Endodermal cell (in vitro differentiated cells): ENCODE results near the gene SENP7. TPM values are rescaled to one million over a fixed set of nuclear protein-coding genes. Genes with fewer than 3 reads are reported as not detected.
"Not testable (repeated sequence)": the region's sequence is repeated elsewhere in the genome, so short reads cannot be mapped to it uniquely, and the experiment has no call there.

Experiments used
- DNase-seq: peaks from one replicate; pipeline ENCODE4 v3.0.0-alpha.2; 2017
- H3K27ac ChIP-seq: 2 replicates; pipeline ENCODE4 v1.5.1; 2013; ENCODE audit warnings: mild to moderate bottlenecking, low read depth, low read length, moderate library complexity
- H3K27me3 ChIP-seq: 2 replicates; pipeline ENCODE4 v1.6.1; 2013; ENCODE audit warnings: mild to moderate bottlenecking, low read length, moderate library complexity; ENCODE audit not compliant: insufficient read depth, control insufficient read depth, poor library complexity, severe bottlenecking
- H3K36me3 ChIP-seq: 2 replicates; pipeline ENCODE4 v1.7.0; 2013; ENCODE audit warnings: mild to moderate bottlenecking, low read length, moderate library complexity; ENCODE audit not compliant: control insufficient read depth, insufficient read depth
- H3K4me1 ChIP-seq: one replicate; pipeline ENCODE4 v1.7.0; 2013; ENCODE audit warnings: low read length; ENCODE audit not compliant: control insufficient read depth, insufficient read depth
- H3K4me3 ChIP-seq: 2 replicates; pipeline ENCODE4 v1.5.1; 2013; ENCODE audit warnings: mild to moderate bottlenecking, low read length, moderate library complexity
- H3K9ac ChIP-seq: 2 replicates; pipeline ENCODE4 v1.6.1; 2013; ENCODE audit warnings: mild to moderate bottlenecking, low read length, moderate library complexity; ENCODE audit not compliant: poor library complexity, severe bottlenecking; ENCODE audit errors: extremely low read depth
- H3K9me3 ChIP-seq: 2 replicates; pipeline ENCODE4 v1.6.1; 2013; ENCODE audit warnings: mild to moderate bottlenecking, low read length, moderate library complexity; ENCODE audit not compliant: control insufficient read depth
- H3K27ac Mint-ChIP-seq: 2 replicates; pipeline ENCODE4 v1.8.0; 2020; ENCODE audit warnings: mixed read lengths
- H3K27me3 Mint-ChIP-seq: 2 replicates; pipeline ENCODE4 v1.8.0; 2021; ENCODE audit warnings: mild to moderate bottlenecking, mixed read lengths; ENCODE audit not compliant: insufficient read depth
- H3K36me3 Mint-ChIP-seq: 2 replicates; pipeline ENCODE4 v1.8.0; 2020; ENCODE audit warnings: low read depth, mixed read lengths
- H3K4me1 Mint-ChIP-seq: 2 replicates; pipeline ENCODE4 v1.8.0; 2020; ENCODE audit warnings: mixed read lengths
- H3K4me3 Mint-ChIP-seq: 2 replicates; pipeline ENCODE4 v1.8.0; 2020; ENCODE audit warnings: mild to moderate bottlenecking, moderate library complexity, mixed read lengths
- H3K9me3 Mint-ChIP-seq: 2 replicates; pipeline ENCODE4 v1.8.0; 2020; ENCODE audit warnings: mild to moderate bottlenecking, mixed read lengths
- CTCF ChIP-seq: fragments of 200-600 bp; sonication (generic); conservative IDR thresholded peaks from 2 replicates; pipeline ENCODE4 v1.5.0; 2021; ENCODE audit warnings: antibody characterized with exemption, mild to moderate bottlenecking
- whole genome bisulfite sequencing, 2 experiments: methylation state at CpG; one replicate each; pipeline versions ENCODE4 v1.1.5 to v1.1.7; 2013; ENCODE audit warnings: missing lambda C conversion rate in 2 of 2, mixed read lengths in 1 of 2; ENCODE audit not compliant: insufficient coverage in 1 of 2, insufficient read length in 1 of 2; 5-methylcytosine and 5-hydroxymethylcytosine counted together
- long read RNA-seq, 4 experiments: library from polyadenylated mRNA in 2 of 4; library from RNA in 1 of 4; library from capped mRNA in 1 of 4; stranded (forward) in 3 of 4; unstranded in 1 of 4; transcript quantifications; one replicate each; pipeline ENCODE4 v2.0.0, GENCODE V29; 2020 to 2021; ENCODE audit warnings: inconsistent platforms in 1 of 4
- polyA plus RNA-seq, 2 experiments: library from polyadenylated mRNA; stranded (reverse); fragments of 50-300 nt; gene quantifications; one replicate each; pipeline ENCODE4 v1.2.3, GENCODE V29; 2013
- total RNA-seq, 2 donors: library from RNA; stranded (reverse); fragmentation: NEBNext Ultra II Directional in 1 of 2; extraction: Animal tissue kit (Norgen Biotek cat#: 25700) in 1 of 2; gene quantifications; 2 replicates in 1 of 2; 3 replicates in 1 of 2; pipeline ENCODE4 v1.2.1, GENCODE V29; 2021

Gene SENP7
- total RNA-seq, result 10 to 100 TPM; 19.3 to 22.1 TPM
- 34.0 TPM for polyA plus RNA-seq (2013, experiment 1 of 2)
- 30.3 TPM for polyA plus RNA-seq (2013, experiment 2 of 2)
- long read RNA-seq, experiment 1, full-length matches to known transcripts, result 2 of 7 reads
- long read RNA-seq, experiment 1, partial matches to known transcripts, result 0 of 7 reads
- long read RNA-seq, experiment 1, other reads (novel, unspliced or antisense), result 5 of 7 reads
- long read RNA-seq, experiment 2, full-length matches to known transcripts, result 13 of 28 reads
- long read RNA-seq, experiment 2, partial matches to known transcripts, result 2 of 28 reads
- long read RNA-seq, experiment 2, other reads (novel, unspliced or antisense), result 13 of 28 reads
- long read RNA-seq, experiment 3, full-length matches to known transcripts, result 6 of 23 reads
- long read RNA-seq, experiment 3, partial matches to known transcripts, result 6 of 23 reads
- long read RNA-seq, experiment 3, other reads (novel, unspliced or antisense), result 11 of 23 reads
- long read RNA-seq, experiment 4, partial matches to known transcripts, result 1 of 5 reads
- long read RNA-seq, experiment 4, other reads (novel, unspliced or antisense), result 4 of 5 reads

- WGBS, 2 experiments, result 0 to 1% methylated on average over 21 to 54 of the region's 54 CpGs
- Mint-ChIP-seq H3K4me1 (peaks cover 9% of the 10 kb centered on the region), H3K27ac (peak within 1 kb of the TSS; percentile 94)
Observed at GRCh38 chr3:101512646-101513418, at the start of gene SENP7. Gene SENP7 (minus strand): TSS chr3:101513212. CDS start chr3:101513130, 82 bp downstream.

GRCh38 chr3:101561630-101562328 is 48.8 kb upstream of the SENP7 start, which contains the start of gene TRMT10C:
Gene TRMT10C (plus strand): TSS chr3:101561868. CDS start chr3:101564782, 2,914 bp downstream.
- Mint-ChIP-seq H3K27me3 (no peaks in the 10 kb centered on the region), H3K9me3 (no peaks in the 10 kb centered on the region), H3K36me3 (peaks cover 32% of the 10 kb centered on the region), H3K4me1 (peaks cover 7% of the 10 kb centered on the region), H3K27ac (peak within 1 kb of the TSS; percentile 99), H3K4me3 (peak within 1 kb of the TSS; percentile 95)
- Histone ChIP-seq H3K27ac (peak within 1 kb of the TSS; percentile 87), H3K4me3 (peak within 1 kb of the TSS; percentile 92), H3K9me3 (no peaks in the 10 kb centered on the region), H3K9ac (peak within 1 kb of the TSS; percentile 90), H3K27me3 (peaks cover 35% of the 10 kb centered on the region), H3K36me3 (peaks cover 38% of the 10 kb centered on the region), H3K4me1 (no peaks in the 10 kb centered on the region)
- DNase-seq, result peak; percentile 96
- 0% methylated on average over 5 to 35 of the region's 35 CpGs for WGBS, 2 experiments
- no peak for TF ChIP-seq CTCF

More at GRCh38 chr3:101512646-101513418, at the start of gene SENP7:
- Histone ChIP-seq H3K36me3 (no peaks in the 10 kb centered on the region), H3K27me3 (no peaks in the 10 kb centered on the region), H3K4me3 (peak within 1 kb of the TSS; percentile 93), H3K27ac (peak within 1 kb of the TSS; percentile 83), H3K4me1 (no peaks in the 10 kb centered on the region), H3K9me3 (peaks cover 8% of the 10 kb centered on the region), H3K9ac (peak within 1 kb of the TSS; percentile 53)
- no peaks in the 10 kb centered on the region for H3K9me3 Mint-ChIP-seq
- H3K4me3 Mint-ChIP-seq, result peak within 1 kb of the TSS; percentile 94
- no peaks in the 10 kb centered on the region for H3K27me3 Mint-ChIP-seq
- no peak for TF ChIP-seq CTCF
- H3K36me3 Mint-ChIP-seq, result peaks cover 6% of the 10 kb centered on the region
- peak; percentile 91 for DNase-seq

GRCh38 chr3:101556064-101556463 is 43.1 kb upstream of the SENP7 start:
- TF ChIP-seq CTCF, result no peak
- no peak for DNase-seq
- Histone ChIP-seq H3K4me1 (no peaks in the 10 kb centered on the region), H3K27ac (no peak overlapping the region), H3K27me3 (peaks cover 35% of the 10 kb centered on the region), H3K4me3 (no peak overlapping the region), H3K9ac (no peak overlapping the region), H3K36me3 (no peaks in the 10 kb centered on the region), H3K9me3 (no peaks in the 10 kb centered on the region)
- Mint-ChIP-seq H3K27ac (no peak overlapping the region), H3K36me3 (peaks cover 11% of the 10 kb centered on the region), H3K4me1 (no peaks in the 10 kb centered on the region), H3K4me3 (no peak overlapping the region), H3K9me3 (peaks cover 36% of the 10 kb centered on the region), H3K27me3 (no peaks in the 10 kb centered on the region)
- 71 to 100% methylated on average over 1 to 2 of the region's 3 CpGs for WGBS, 2 experiments

- H3K4me1 ChIP-seq, H3K4me1 Mint-ChIP-seq, H3K9me3 ChIP-seq, DNase-seq, H3K4me3 Mint-ChIP-seq, H3K36me3 ChIP-seq, H3K27me3 Mint-ChIP-seq, H3K27ac Mint-ChIP-seq, H3K27ac ChIP-seq, H3K4me3 ChIP-seq, H3K9ac ChIP-seq: not testable (repeated sequence)
- H3K27me3 ChIP-seq, result peaks cover 12% of the 10 kb centered on the region
- peaks cover 15% of the 10 kb centered on the region for H3K36me3 Mint-ChIP-seq
- 79 to 92% methylated on average over 2 to 5 of the region's 5 CpGs for WGBS, 2 experiments
- H3K9me3 Mint-ChIP-seq, result peaks cover 49% of the 10 kb centered on the region
Observed at GRCh38 chr3:101553381-101553780, 40.4 kb upstream of the SENP7 start.
